D721Med (cell line): Measurements from ENCODE around the gene ANKS3.

ENCODE experiments used
- DNase-seq: peaks from one replicate; pipeline ENCODE4 v3.0.0; 2011; ENCODE audit warnings: low spot score; ENCODE audit not compliant: insufficient read length
- FAIRE-seq: peaks from 2 replicates; lab custom pipeline; 2011; peaks lifted over from hg19 to GRCh38; lab: Jason Lieb, UNC
- TF ChIP-seq, protein P1 (sequence below): IDR thresholded peaks from 2 replicates; pipeline ENCODE4 v1.5.1; 2012; ENCODE audit warnings: mild to moderate bottlenecking, control low read depth; ENCODE audit not compliant: insufficient read depth; ENCODE audit errors: missing control alignments

ANKS3 gene, protein sequence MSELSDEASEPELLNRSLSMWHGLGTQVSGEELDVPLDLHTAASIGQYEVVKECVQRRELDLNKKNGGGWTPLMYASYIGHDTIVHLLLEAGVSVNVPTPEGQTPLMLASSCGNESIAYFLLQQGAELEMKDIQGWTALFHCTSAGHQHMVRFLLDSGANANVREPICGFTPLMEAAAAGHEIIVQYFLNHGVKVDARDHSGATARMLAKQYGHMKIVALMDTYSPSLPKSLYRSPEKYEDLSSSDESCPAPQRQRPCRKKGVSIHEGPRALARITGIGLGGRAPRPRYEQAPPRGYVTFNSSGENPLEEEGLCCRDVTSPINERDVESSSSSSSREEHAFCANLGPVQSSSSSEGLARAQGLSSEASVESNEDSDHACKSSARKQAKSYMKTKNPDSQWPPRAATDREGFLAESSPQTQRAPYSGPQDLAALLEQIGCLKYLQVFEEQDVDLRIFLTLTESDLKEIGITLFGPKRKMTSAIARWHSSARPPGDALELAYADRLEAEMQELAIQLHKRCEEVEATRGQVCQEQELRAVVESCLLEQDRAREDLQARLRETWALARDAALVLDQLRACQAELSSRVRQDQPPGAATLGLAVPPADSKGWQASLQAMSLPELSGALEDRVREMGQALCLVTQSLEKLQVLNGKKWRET

DNA sequence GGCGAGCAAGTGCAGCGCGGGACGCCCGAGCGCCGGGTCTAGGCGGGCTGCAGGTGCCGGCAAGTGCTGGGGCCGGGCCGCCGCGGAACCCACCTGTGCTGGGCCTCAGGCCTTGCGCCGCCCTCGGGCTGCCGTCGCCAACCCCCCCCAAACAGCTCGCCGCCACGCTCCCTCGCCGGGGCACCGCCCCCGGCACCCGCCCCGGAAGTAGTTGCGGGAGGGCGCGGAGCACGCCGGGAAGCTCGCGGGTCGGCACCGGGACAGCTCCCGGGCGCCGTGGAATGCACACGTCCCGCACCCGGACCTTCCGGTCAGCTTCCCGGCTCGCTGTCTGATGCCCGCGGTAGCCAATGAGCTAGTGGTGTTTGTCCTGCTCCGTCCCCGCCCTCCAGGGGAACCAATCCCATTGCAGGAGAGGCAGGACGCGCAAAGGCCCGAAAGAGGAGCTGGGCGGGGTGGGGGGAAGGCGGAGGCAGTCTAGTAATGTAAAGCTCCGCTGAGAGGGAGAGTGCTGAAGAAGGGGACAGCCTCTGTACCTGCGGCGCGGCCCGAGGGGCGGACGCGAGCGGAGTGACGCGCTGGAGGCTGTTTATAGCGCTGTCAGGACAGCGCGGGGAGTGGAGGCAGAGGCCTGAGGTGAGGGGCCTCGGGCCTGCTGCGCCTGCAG is at the start of gene ANKS3, which contains the start of gene DNAAF8:
TSS of gene ANKS3 (minus strand) at position 209 of the 667 bp plus-strand sequence. CDS start 4,122 bp downstream, outside the sequence.
TSS of gene DNAAF8 (plus strand) at position 475 of the 667 bp plus-strand sequence. CDS start 1,978 bp downstream, outside the sequence.
- DNase-seq (peak; percentile 75), FAIRE-seq (no peak)
- TF ChIP-seq, protein P1, sequence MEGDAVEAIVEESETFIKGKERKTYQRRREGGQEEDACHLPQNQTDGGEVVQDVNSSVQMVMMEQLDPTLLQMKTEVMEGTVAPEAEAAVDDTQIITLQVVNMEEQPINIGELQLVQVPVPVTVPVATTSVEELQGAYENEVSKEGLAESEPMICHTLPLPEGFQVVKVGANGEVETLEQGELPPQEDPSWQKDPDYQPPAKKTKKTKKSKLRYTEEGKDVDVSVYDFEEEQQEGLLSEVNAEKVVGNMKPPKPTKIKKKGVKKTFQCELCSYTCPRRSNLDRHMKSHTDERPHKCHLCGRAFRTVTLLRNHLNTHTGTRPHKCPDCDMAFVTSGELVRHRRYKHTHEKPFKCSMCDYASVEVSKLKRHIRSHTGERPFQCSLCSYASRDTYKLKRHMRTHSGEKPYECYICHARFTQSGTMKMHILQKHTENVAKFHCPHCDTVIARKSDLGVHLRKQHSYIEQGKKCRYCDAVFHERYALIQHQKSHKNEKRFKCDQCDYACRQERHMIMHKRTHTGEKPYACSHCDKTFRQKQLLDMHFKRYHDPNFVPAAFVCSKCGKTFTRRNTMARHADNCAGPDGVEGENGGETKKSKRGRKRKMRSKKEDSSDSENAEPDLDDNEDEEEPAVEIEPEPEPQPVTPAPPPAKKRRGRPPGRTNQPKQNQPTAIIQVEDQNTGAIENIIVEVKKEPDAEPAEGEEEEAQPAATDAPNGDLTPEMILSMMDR = no peak

DNA sequence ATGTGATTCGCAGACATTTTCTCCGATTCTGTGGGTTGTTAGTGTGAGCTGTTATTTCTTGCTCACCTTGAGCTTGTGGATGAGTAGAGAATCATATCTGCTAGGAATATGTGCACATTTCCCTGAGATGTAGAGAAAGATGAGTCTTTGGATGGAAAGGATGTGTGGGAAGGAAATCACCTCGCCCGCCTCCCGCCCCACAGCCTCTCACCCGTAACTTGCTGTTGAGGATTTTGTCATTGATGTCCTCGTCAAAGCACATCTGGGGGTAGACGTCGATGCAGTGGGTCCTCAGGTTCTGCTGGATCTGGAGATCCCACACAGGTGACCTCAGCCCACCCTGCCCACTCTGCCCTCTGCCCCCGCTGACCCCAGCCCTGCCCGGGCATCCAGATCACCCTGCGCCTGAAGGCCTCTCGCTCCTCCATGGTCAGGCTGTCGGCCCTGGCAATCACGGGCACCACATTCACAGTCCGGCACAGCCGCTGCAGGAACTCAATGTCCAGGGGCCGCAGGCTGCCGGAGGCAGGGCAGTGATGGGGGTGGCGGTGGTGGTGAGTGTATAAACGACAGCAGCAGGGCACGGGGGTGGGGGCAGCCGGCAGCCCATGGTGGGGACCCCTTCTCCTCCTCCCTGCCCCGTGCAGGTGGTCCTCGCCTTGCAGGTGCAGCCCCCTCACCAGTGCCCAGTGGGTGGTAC is 49.3 kb upstream of the ANKS3 start:
- no peak for FAIRE-seq

DNA sequence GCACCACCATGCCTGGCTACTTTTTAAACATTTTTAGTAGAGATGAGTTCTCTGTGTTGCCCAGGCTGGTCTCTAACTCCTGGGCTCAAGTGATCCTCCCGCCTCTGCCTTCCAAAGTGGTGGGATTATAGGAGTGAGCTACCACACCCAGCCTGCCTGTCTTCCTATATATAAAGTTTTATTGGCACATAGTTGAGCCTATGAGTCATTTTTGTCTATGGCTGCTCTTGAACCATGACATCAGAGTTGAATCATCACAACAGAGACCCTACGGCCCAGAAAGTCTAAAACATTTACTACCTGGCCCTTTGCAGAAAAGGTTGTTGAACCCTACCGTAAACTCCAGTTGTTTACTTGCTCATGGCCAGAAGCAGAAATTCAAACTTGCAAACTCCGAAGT is 46.2 kb upstream of the ANKS3 start:
- TF ChIP-seq, protein P1 = no peak
- FAIRE-seq = no peak
- DNase-seq = no peak

More for the DNA sequence above, 49.3 kb upstream of the ANKS3 start:
- no peak for DNase-seq
- TF ChIP-seq, protein P1 = no peak

DNA sequence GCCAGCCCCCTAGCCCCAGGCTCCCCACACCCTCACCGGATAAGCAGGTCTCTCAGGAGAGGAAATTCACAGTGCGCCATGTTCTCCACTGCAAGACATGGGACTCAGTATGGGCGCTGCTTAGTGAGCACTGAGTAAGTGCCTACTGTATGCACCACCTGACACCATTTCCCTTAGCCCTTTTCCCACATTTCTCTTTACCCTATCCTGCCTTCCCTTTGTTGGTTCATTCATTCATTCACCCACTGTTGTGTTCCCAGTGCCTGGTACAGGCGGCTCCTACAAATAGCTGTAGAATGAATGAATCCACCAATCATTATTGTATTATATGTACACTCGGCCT is 44.0 kb upstream of the ANKS3 start:
- DNase-seq (no peak), FAIRE-seq (no peak)
- TF ChIP-seq, protein P1 = no peak

DNA sequence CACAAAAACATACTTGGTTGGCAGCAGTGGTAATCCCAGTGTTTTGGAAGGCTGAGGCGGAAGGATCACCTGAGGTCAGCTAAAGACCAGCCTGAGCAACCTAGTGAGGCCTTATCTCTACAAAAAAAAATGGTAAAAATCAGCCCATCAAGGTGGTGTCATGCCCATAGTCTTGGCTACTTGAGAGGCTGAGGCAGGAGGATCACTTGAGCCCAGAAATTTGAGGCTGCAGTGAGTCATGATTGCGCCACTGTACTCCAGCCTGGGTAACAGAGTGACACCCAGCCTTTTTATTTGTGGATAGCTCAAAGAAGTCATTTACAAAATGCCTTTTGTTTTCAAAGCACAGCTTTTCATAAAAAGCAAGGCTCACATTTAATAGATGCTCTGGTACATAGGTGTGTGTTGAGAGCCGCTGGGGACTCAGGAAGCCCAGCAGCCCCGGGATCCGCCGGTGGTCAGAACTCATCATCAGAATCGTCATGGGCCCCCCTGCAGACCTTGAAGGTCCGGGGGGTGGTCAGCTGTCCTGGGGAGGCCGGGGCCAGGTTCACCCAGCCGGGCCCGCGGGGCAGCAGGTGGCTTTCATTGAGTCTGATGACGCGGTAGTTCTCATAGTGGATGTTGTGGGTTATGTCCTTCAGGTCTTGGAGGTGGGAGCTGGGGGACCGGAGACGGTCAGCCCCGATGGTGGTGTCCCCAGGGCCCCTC is 43.4 kb upstream of the ANKS3 start:
- TF ChIP-seq, protein P1 = no peak
- DNase-seq (no peak), FAIRE-seq (no peak)

DNA sequence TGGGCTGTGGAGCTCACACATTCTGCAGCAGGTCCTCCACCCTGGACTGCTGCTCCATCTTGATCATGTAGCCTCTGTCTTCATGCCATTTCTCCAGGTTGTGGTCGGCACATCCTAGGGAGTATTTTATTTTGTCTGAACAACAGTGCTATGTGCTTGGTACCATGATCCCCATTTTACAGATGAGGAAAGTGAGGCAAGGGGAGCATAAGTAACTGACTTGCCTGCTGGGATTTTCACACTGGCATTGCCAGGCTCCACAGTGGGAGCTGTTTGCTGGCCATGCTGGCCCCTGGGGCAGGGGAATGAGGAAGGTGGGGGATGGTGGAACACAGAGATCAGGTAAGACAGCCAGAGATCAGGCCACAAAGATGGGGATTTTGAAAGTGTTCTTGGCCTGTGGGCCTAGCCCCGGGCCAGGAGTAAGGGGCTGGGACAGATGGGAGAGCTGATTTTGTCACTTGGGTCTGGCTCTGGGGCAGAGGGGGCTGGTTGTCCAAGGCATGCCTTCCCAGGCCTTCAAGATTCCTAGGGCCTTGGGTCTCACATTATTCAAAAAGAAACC is 42.2 kb upstream of the ANKS3 start:
- FAIRE-seq (no peak), DNase-seq (no peak)
- TF ChIP-seq, protein P1 = no peak
